H1 (cell line): ENCODE results near the gene C2CD5. TPM values are rescaled to one million over a fixed set of nuclear protein-coding genes. Genes with fewer than 3 reads are reported as not detected.

Source experiments
- MAFK ChIP-seq: IDR thresholded peaks from 2 replicates; pipeline ENCODE4 v1.6.1; 2012; ENCODE audit warnings: low read depth, mild to moderate bottlenecking, improper control_type of control experiment, low read length
- SP1 ChIP-seq: IDR thresholded peaks from 2 replicates; pipeline ENCODE4 v1.6.1; 2011; ENCODE audit warnings: low read depth, low read length
- polyA plus RNA-seq, 7 experiments: library from polyadenylated mRNA; depleted of rRNA in 3 of 7; stranded (reverse) in 5 of 7; unstranded in 2 of 7; fragments of >200 nt in 5 of 7; fragments of 200-250 nt in 2 of 7; gene quantifications; 1 replicate in 5 of 7; 2 replicates in 1 of 7; 4 replicates in 1 of 7; pipeline versions ENCODE4 v1.2.1 to v1.2.3, GENCODE V29; 2011 to 2013; ENCODE audit warnings: missing spikeins in 2 of 7, mixed read lengths in 2 of 7
- total RNA-seq: library from RNA; stranded (reverse); fragmentation: NEBNext Ultra II Directional; extraction: Animal tissue kit (Norgen Biotek cat#: 25700); gene quantifications from 2 replicates; pipeline ENCODE4 v1.2.1, GENCODE V29; 2021
- TF ChIP-seq, protein P1 (sequence below): fragments of 300-600 bp; sonication (generic); IDR thresholded peaks from 2 replicates; pipeline ENCODE4 v1.7.1; 2012; ENCODE audit warnings: low read length, moderate library complexity, mild to moderate bottlenecking, inconsistent platforms; ENCODE audit not compliant: insufficient replicate concordance

Gene C2CD5
- total and polyA plus RNA-seq, 2 of the 8 experiments (the other 6 are each of a cell fraction or from before 2014, with no cell fraction given): 21.9 to 45.9 TPM

- TF ChIP-seq, protein P1, sequence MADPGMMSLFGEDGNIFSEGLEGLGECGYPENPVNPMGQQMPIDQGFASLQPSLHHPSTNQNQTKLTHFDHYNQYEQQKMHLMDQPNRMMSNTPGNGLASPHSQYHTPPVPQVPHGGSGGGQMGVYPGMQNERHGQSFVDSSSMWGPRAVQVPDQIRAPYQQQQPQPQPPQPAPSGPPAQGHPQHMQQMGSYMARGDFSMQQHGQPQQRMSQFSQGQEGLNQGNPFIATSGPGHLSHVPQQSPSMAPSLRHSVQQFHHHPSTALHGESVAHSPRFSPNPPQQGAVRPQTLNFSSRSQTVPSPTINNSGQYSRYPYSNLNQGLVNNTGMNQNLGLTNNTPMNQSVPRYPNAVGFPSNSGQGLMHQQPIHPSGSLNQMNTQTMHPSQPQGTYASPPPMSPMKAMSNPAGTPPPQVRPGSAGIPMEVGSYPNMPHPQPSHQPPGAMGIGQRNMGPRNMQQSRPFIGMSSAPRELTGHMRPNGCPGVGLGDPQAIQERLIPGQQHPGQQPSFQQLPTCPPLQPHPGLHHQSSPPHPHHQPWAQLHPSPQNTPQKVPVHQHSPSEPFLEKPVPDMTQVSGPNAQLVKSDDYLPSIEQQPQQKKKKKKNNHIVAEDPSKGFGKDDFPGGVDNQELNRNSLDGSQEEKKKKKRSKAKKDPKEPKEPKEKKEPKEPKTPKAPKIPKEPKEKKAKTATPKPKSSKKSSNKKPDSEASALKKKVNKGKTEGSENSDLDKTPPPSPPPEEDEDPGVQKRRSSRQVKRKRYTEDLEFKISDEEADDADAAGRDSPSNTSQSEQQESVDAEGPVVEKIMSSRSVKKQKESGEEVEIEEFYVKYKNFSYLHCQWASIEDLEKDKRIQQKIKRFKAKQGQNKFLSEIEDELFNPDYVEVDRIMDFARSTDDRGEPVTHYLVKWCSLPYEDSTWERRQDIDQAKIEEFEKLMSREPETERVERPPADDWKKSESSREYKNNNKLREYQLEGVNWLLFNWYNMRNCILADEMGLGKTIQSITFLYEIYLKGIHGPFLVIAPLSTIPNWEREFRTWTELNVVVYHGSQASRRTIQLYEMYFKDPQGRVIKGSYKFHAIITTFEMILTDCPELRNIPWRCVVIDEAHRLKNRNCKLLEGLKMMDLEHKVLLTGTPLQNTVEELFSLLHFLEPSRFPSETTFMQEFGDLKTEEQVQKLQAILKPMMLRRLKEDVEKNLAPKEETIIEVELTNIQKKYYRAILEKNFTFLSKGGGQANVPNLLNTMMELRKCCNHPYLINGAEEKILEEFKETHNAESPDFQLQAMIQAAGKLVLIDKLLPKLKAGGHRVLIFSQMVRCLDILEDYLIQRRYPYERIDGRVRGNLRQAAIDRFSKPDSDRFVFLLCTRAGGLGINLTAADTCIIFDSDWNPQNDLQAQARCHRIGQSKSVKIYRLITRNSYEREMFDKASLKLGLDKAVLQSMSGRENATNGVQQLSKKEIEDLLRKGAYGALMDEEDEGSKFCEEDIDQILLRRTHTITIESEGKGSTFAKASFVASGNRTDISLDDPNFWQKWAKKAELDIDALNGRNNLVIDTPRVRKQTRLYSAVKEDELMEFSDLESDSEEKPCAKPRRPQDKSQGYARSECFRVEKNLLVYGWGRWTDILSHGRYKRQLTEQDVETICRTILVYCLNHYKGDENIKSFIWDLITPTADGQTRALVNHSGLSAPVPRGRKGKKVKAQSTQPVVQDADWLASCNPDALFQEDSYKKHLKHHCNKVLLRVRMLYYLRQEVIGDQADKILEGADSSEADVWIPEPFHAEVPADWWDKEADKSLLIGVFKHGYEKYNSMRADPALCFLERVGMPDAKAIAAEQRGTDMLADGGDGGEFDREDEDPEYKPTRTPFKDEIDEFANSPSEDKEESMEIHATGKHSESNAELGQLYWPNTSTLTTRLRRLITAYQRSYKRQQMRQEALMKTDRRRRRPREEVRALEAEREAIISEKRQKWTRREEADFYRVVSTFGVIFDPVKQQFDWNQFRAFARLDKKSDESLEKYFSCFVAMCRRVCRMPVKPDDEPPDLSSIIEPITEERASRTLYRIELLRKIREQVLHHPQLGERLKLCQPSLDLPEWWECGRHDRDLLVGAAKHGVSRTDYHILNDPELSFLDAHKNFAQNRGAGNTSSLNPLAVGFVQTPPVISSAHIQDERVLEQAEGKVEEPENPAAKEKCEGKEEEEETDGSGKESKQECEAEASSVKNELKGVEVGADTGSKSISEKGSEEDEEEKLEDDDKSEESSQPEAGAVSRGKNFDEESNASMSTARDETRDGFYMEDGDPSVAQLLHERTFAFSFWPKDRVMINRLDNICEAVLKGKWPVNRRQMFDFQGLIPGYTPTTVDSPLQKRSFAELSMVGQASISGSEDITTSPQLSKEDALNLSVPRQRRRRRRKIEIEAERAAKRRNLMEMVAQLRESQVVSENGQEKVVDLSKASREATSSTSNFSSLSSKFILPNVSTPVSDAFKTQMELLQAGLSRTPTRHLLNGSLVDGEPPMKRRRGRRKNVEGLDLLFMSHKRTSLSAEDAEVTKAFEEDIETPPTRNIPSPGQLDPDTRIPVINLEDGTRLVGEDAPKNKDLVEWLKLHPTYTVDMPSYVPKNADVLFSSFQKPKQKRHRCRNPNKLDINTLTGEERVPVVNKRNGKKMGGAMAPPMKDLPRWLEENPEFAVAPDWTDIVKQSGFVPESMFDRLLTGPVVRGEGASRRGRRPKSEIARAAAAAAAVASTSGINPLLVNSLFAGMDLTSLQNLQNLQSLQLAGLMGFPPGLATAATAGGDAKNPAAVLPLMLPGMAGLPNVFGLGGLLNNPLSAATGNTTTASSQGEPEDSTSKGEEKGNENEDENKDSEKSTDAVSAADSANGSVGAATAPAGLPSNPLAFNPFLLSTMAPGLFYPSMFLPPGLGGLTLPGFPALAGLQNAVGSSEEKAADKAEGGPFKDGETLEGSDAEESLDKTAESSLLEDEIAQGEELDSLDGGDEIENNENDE: no peak
- TF ChIP-seq SP1 (no peak), MAFK (no peak)
Observed at GRCh38 chr12:22480016-22480415, 64.3 kb downstream of the C2CD5 start (continued).
